Hepatic stellate cell (primary cell): ENCODE measurements around the gene ERBB2.

Experiments used
- DNase-seq: peaks from one replicate; pipeline ENCODE4 v3.0.0; 2011; ENCODE audit warnings: low spot score

ERBB2 gene

GRCh38 chr17:39665642-39666224 is 34.1 kb upstream of the ERBB2 start:
- DNase-seq: peak; percentile 68

GRCh38 chr17:39666231-39666600 is 33.6 kb upstream of the ERBB2 start:
- no peak for DNase-seq

- no peak for DNase-seq
These were observed 33.1 kb upstream of the ERBB2 start for GRCh38 chr17:39666601-39667261.

- no peak for DNase-seq
These were observed 32.5 kb upstream of the ERBB2 start for GRCh38 chr17:39667262-39667944.

- peak; percentile 68 for DNase-seq
These were observed 31.6 kb upstream of the ERBB2 start, which contains the start of gene PNMT for GRCh38 chr17:39667945-39668924. Gene PNMT, plus strand, starts transcription at chr17:39668453. Its CDS starts 23 bp downstream, at chr17:39668476.

GRCh38 chr17:39669897-39670735 is 29.7 kb upstream of the ERBB2 start:
- DNase-seq: no peak

GRCh38 chr17:39670746-39671145 is 29.1 kb upstream of the ERBB2 start:
- DNase-seq: no peak

GRCh38 chr17:39671651-39672521 is 28.0 kb upstream of the ERBB2 start:
- DNase-seq: peak; percentile 81

GRCh38 chr17:39672522-39673334 is 27.1 kb upstream of the ERBB2 start:
- no peak for DNase-seq

GRCh38 chr17:39673335-39674081 is 26.4 kb upstream of the ERBB2 start:
- no peak for DNase-seq

- no peak for DNase-seq
These were observed 25.7 kb upstream of the ERBB2 start for GRCh38 chr17:39674179-39674578.

GRCh38 chr17:39674702-39675389 is 25.0 kb upstream of the ERBB2 start:
- DNase-seq: no peak

GRCh38 chr17:39675390-39676082 is 24.3 kb upstream of the ERBB2 start:
- DNase-seq: no peak

- DNase-seq: no peak
These were observed 23.6 kb upstream of the ERBB2 start for GRCh38 chr17:39676198-39676819.

GRCh38 chr17:39677072-39677471 is 22.8 kb upstream of the ERBB2 start:
- no peak for DNase-seq

- DNase-seq: no peak
These were observed 22.1 kb upstream of the ERBB2 start for GRCh38 chr17:39677542-39678339.
